ENCODE measurements around the gene FAM83E. TPM values are rescaled to one million over a fixed set of nuclear protein-coding genes. Genes with fewer than 3 reads are reported as not detected.
"Not testable (repeated sequence)": the region's sequence is repeated elsewhere in the genome, so short reads cannot be mapped to it uniquely, and the experiment has no call there.

FAM83E gene
- total RNA-seq, 1 experiment from 2014 or later: 1.6 TPM

- DNase-seq (ENCODE audit: low read depth): no peak
Measured at GRCh38 chr19:48611872-48612271, 3.0 kb downstream of the FAM83E start.

DNA sequence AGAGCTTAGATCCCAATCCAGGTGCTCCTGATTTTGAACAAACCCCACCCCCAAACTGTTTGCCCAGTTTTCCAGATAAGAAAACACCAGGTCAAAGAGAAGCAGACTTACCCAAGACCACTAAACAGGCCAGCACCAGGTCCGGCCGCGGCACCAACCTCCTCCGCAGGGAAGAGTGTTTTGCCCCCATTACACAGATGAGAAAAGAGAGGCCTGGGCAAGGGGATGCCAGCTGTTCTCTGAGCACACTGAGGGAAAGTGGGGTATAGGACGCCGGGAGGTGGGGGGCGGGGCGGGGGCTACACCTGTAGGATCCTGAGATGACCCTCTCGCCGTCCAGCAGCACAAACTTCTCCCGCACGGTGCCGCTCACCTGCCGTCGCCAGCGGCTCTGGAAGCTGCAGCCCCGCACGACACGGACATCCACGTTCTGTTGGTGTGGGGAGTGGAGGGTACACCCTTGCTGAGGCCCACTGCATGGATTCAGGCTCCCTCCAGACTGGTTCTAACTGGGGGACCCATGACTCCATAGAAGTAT, 5.2 kb downstream of the FAM83E start:
- no peak for DNase-seq (ENCODE audit: low read depth)

DNA sequence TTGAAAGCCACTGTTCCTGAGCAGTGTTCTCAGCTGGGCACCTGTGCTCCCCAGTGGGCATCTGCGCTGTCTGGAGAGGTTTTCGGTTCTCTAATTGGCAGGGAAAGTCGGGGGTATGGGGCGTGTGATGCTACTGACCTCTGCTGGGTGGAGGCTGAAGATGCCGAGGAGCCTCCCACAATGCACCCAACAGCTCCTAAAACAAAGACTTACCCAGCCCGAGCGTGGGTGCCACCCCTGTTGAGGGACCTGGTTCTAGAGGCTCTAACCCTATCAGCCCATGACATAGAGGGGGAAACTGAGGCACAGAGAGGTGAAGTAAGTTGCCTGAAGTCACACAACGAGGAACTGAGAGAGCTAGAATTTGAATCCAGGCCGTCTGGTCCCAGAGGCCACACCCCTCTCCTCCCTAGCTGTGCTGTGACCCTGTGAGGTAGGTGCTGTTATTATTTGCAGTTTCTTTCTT, 6.0 kb downstream of the FAM83E start:
- peak; percentile 70 for DNase-seq (ENCODE audit: low read depth)

- DNase-seq (ENCODE audit: low read depth): no peak
Measured at GRCh38 chr19:48607359-48607755, 7.5 kb downstream of the FAM83E start.

- DNase-seq (ENCODE audit: low read depth): no peak
Measured at GRCh38 chr19:48606463-48607358, 8.2 kb downstream of the FAM83E start, which contains the start of gene SPACA4. TSS of gene SPACA4 (plus strand) at chr19:48606742. CDS start at chr19:48606979, 237 bp downstream.

DNA sequence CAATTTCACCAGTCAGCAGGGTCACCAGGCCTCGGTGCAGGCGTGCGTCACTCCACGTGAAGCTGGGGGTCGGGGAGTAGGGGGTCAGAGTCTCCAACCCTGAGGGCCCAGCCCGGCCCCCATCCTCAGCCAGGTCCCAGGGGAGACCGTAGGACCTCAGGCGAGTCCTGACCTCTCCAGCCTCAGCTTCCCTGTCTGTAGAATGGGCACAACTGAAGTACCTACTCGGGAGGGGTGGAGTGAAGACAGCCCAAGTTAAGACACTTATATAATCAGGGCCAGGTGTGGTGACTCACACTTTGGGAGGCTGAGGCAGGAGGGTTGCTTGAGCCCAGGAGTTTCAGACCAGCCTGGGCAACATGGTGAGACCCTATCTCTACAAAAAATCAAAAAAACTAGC, 11.0 kb downstream of the FAM83E start:
- no peak for DNase-seq (ENCODE audit: low read depth)

GRCh38 chr19:48603449-48603848, 11.4 kb downstream of the FAM83E start:
- DNase-seq (ENCODE audit: low read depth): no peak

- DNase-seq (ENCODE audit: low read depth): no peak
Measured at GRCh38 chr19:48603001-48603400, 11.9 kb downstream of the FAM83E start.

GRCh38 chr19:48600679-48601417, 14.0 kb downstream of the FAM83E start:
- no peak for DNase-seq (ENCODE audit: low read depth)

- DNase-seq (ENCODE audit: low read depth): no peak
Measured at GRCh38 chr19:48598996-48599700, 15.7 kb downstream of the FAM83E start.

DNA sequence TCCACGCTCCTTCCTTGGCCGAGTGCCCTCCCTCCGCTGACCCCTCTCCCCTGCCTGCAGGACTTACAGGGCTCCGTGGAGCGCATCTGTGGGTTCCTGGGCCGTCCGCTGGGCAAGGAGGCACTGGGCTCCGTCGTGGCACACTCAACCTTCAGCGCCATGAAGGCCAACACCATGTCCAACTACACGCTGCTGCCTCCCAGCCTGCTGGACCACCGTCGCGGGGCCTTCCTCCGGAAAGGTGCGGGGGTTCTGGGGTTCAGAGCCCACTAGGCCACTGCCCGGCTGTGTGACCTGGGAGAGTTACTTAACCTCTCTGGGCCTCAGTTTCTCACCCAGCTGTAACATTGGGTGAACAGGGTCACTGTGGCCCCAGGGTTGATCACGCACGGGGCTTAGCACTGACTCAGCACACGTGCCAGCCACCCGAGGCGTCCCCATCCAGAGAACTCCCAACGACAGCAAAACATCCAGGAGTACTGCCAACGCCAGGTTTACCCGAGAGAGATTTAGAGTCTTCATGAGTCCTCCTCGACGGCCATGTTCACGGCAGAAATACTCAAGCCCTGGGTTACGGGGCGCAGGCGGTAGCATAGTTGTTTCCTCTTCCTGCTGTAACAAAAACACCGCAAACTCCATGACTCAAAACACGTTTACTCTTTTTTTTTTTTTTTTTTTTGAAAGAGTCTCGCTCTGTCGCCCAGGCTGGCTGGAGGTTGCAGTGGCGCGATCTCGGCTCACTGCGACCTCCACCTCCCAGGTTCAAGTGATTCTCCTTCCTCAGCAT, 18.0 kb downstream of the FAM83E start:
- peak; percentile 22 for DNase-seq (ENCODE audit: low read depth)

- no peak for DNase-seq (ENCODE audit: low read depth)
Measured at GRCh38 chr19:48596237-48596636, 18.6 kb downstream of the FAM83E start.

- DNase-seq (ENCODE audit: low read depth): no peak
Measured at GRCh38 chr19:48595833-48596232, 19.0 kb downstream of the FAM83E start.

DNA sequence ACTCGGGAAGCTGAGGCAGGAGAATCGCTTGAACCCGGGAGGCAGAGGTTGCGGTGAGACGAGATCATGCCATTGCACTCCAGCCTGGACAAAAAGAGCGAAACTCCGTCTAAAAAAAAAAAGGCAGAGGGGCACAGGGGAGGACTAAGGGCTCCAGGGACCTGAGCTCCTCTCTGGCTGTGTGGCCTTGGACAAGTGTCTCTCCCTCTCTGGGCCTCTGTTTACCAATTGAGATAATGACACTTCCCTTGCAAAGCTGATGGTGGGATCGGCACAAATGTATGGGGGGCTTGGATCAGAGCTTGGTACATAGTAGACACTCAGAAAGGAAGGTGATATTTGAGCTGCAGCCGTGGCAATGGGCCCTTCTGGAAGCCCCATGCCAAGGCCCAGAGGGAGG, 19.7 kb downstream of the FAM83E start:
- DNase-seq (ENCODE audit: low read depth): no peak

DNA sequence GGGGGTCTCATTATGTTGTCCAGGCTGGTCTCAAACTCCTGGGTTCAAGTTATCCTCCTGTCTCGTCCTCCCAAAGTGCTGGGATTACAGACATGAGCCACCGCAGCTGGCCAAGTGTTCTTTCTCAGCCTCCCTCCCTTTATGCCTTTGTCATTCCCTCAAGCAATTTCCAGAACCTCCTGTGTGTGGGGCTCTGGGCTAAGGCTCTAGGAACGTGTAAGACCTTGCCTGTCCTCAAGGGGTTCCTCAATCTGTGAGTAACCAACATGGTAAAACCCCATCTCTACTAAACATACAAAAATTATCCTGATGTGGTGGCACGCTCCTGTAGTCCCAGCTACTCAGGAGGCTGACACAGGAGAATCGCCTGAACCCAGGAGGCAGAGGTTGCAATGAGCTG, 23.9 kb downstream of the FAM83E start:
- no peak for DNase-seq (ENCODE audit: low read depth)

GRCh38 chr19:48588670-48589401, 26.0 kb downstream of the FAM83E start:
- DNase-seq (ENCODE audit: low read depth): peak; percentile 87

DNA sequence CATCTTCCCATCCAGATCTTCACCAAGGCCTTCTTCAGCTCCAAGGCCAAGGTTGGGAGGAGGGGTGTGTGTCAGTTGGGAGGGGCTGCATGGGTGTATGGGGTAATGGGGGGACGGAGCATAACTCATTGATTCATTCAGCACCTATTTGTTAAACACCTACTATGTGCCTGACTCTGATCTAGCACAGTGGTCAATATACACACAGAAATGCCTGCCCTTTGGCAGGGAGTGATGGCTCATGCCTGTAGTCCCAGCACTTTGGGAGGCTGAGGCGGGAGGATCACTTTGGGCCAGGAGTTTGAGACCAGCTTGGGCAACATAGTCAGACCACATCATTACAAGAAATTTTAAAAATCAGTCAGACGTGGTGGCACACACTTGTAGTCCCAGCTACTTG, 27.5 kb downstream of the FAM83E start:
- no peak for DNase-seq (ENCODE audit: low read depth)

DNA sequence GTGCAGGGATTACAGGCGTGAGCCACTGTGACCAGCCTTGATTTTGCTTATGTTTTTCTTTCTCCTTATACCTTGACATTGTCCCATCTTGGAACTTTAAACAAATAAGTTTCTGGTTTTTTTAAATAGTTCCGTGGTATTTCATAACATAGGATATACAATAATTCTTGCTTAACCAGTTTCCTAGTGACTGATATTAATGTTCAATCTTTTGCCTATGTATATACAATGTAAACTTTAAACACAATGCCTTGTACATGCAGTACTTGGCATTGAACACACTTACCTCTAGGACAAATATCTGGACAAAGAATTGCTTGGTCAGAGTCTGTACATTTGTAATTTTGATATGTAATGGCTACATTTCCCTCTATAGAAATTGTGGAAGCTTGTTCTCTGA, 32.7 kb downstream of the FAM83E start:
- no peak for DNase-seq (ENCODE audit: low read depth)

GRCh38 chr19:48578891-48579290, 36.0 kb downstream of the FAM83E start:
- no peak for DNase-seq (ENCODE audit: low read depth)

DNA sequence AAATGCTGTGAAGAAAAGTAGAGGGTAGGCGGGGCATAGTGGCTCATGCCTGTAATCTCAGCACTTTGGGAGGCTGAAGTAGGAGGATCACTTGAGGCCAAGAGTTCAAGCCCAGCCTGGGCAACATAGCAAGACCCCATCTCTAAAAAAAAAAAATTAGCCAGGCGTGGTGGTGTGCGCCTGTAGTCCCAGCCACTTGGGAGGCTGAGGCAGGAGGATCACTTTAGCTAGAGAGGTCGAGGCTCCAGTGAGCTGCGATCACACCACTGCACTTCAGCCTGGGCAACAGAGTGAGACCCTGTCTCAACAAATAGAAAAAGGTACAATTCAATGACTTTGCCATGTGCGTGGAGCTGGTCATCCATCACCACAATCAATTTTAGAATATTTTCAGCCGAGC, 37.0 kb downstream of the FAM83E start:
- not testable (repeated sequence) for DNase-seq (ENCODE audit: low read depth)
